ENCODE results near the gene PACSIN2.
A peak's percentile ranks its signal among the peaks of the same experiment; 100 is the strongest.

The PACSIN2 gene

GRCh38 chr22:42878561-42879305, 136.2 kb downstream of the PACSIN2 start:
- DNase-seq = no peak

GRCh38 chr22:42877597-42878340, 137.2 kb downstream of the PACSIN2 start:
- no peak for DNase-seq

GRCh38 chr22:42877158-42877557, 137.8 kb downstream of the PACSIN2 start:
- no peak for DNase-seq

- DNase-seq = no peak
Measured at GRCh38 chr22:42876041-42876440, 138.9 kb downstream of the PACSIN2 start.

GRCh38 chr22:42874010-42874409, 140.9 kb downstream of the PACSIN2 start:
- DNase-seq = no peak

- DNase-seq = no peak
Measured at GRCh38 chr22:42873356-42873755, 141.6 kb downstream of the PACSIN2 start.

GRCh38 chr22:42872821-42873220, 142.1 kb downstream of the PACSIN2 start:
- DNase-seq = no peak

GRCh38 chr22:42871146-42872050, 143.6 kb downstream of the PACSIN2 start:
- no peak for DNase-seq

GRCh38 chr22:42869888-42870480, 145.0 kb downstream of the PACSIN2 start:
- DNase-seq = no peak

GRCh38 chr22:42869463-42869862, 145.5 kb downstream of the PACSIN2 start:
- DNase-seq = no peak

GRCh38 chr22:42868751-42869251, 146.1 kb downstream of the PACSIN2 start:
- peak; percentile 20 for DNase-seq

GRCh38 chr22:42866100-42866499, 148.8 kb downstream of the PACSIN2 start:
- no peak for DNase-seq

GRCh38 chr22:42865536-42865935, 149.4 kb downstream of the PACSIN2 start:
- DNase-seq = no peak

GRCh38 chr22:42863349-42863961, 151.5 kb downstream of the PACSIN2 start:
- no peak for DNase-seq

GRCh38 chr22:42862045-42862734, 152.8 kb downstream of the PACSIN2 start:
- no peak for DNase-seq

GRCh38 chr22:42860968-42861367, 154.0 kb downstream of the PACSIN2 start:
- DNase-seq = no peak

- DNase-seq = peak; percentile 19
Measured at GRCh38 chr22:42857845-42858481, 157.0 kb downstream of the PACSIN2 start.

- DNase-seq = peak; percentile 54
Measured at GRCh38 chr22:42856865-42857704, 157.9 kb downstream of the PACSIN2 start, which contains the start of gene ARFGAP3. TSS of gene ARFGAP3 (minus strand) at chr22:42857273. CDS start at chr22:42857182, 91 bp downstream.

GRCh38 chr22:42856179-42856864, 158.6 kb downstream of the PACSIN2 start:
- no peak for DNase-seq

All from DMS 273 treated with DMSO at 0.1 percent for 48 hours (cell line).